ENCODE measurements around the gene TCERG1L.
"Not testable (repeated sequence)": the region's sequence is repeated elsewhere in the genome, so short reads cannot be mapped to it uniquely, and the experiment has no call there.

Gene TCERG1L

DNA sequence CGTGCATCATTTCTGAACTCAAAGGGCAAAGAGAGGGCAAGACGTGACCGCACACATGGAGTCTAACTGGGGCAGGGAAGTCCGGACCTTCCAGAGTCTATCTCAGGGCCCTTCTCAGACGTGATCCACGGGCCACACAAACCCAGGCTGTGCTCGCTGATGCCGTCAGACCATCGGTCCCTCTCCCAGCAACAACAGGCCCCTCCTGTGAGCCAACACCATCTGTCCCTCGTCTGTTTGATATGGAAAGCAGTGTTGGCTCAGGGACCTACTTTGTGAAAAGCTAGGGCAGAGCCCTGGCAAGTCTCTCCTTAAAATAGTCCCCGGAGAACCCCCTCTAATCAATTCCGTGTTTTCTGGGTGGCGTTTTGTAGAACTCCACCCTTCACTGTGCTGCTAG, 208.8 kb downstream of the TCERG1L start:
- H3K36me3 ChIP-seq (ENCODE audit: control insufficient read depth, insufficient read depth, low read length) = no peaks in the 10 kb centered on the region
- no peaks in the 10 kb centered on the region for H3K4me1 ChIP-seq (ENCODE audit: control insufficient read depth, insufficient read depth, low read length)

GRCh38 chr10:131102147-131102546, 209.4 kb downstream of the TCERG1L start:
- Histone ChIP-seq H3K9me3 (ENCODE audit: control insufficient read depth, insufficient read depth, low read length) (no peaks in the 10 kb centered on the region), H3K36me3 (ENCODE audit: control insufficient read depth, insufficient read depth, low read length) (no peaks in the 10 kb centered on the region), H3K27ac (ENCODE audit: low read depth, low read length) (no peak overlapping the region), H3K9ac (ENCODE audit: low read depth, low read length) (no peak overlapping the region), H3K27me3 (ENCODE audit: control insufficient read depth, insufficient read depth, low read length) (no peaks in the 10 kb centered on the region), H3K4me3 (ENCODE audit: low read depth, low read length) (no peak overlapping the region), H3K4me1 (ENCODE audit: control insufficient read depth, insufficient read depth, low read length) (no peaks in the 10 kb centered on the region)

More for the DNA sequence above, 208.8 kb downstream of the TCERG1L start:
- no peak overlapping the region for H3K9ac ChIP-seq (ENCODE audit: low read depth, low read length)
- no peak overlapping the region for H3K4me3 ChIP-seq (ENCODE audit: low read depth, low read length)
- no peaks in the 10 kb centered on the region for H3K9me3 ChIP-seq (ENCODE audit: control insufficient read depth, insufficient read depth, low read length)
- no peaks in the 10 kb centered on the region for H3K27me3 ChIP-seq (ENCODE audit: control insufficient read depth, insufficient read depth, low read length)
- no peak overlapping the region for H3K27ac ChIP-seq (ENCODE audit: low read depth, low read length)

DNA sequence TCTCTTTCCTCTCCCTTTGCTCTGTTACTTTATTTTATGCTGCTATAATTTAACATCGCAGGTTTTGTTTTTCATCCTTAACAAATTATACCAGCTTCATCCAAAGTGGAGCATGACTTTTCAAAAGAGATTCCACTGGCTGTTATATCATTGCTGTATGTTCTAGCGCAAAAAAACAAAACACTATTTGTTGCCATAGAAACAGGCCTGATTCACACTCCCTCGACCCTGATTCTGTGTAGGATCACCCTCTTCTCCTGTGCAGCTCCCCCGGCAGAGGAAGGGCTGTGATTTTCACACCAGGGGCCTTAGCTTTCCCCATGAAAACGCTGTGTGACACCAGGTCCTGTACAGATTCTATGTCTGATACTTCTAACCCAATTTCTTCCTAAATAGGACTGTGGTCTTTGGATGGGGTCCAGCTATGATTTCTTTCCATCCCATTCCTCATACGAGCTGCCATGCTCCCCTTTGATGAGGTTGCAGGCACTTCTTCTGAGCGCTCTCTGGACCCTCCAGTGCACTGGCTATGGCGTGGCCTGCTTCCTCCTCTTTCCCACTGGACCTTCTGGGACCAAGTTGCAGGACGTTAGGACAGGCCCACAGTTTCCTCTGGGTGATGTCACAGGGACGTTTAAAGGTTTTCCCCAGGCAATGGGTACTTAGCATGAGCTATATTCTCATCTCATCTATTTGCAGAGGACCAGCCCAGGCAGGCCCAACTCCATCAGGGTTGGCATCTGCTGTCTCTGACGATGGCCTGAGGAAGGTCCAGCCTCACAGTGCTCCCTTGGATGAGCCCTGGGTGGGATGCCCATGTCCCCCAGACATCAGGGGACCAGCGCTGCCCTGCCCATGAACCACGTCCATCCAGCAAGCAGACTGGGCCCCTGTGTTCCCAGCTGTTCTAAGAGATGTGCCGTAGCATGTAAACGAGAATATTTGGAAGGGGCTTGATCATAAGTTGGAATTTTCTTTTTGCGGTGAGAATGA, 210.8 kb downstream of the TCERG1L start:
- not testable (repeated sequence) for H3K4me3 ChIP-seq (ENCODE audit: low read depth, low read length); H3K36me3 ChIP-seq (ENCODE audit: control insufficient read depth, insufficient read depth, low read length)

GRCh38 chr10:131099028-131099726, 212.3 kb downstream of the TCERG1L start:
- no peak overlapping the region for H3K4me3 ChIP-seq (ENCODE audit: low read depth, low read length)
- H3K36me3 ChIP-seq (ENCODE audit: control insufficient read depth, insufficient read depth, low read length) = no peaks in the 10 kb centered on the region
- 0 out of 2 replicates have a peak, but pooled peaks cover 6% of the 10 kb centered on the region for H3K4me1 ChIP-seq (ENCODE audit: control insufficient read depth, insufficient read depth, low read length)
- H3K27ac ChIP-seq (ENCODE audit: low read depth, low read length) = no peak overlapping the region
- no peaks in the 10 kb centered on the region for H3K27me3 ChIP-seq (ENCODE audit: control insufficient read depth, insufficient read depth, low read length)
- H3K9ac ChIP-seq (ENCODE audit: low read depth, low read length) = no peak overlapping the region
- H3K9me3 ChIP-seq (ENCODE audit: control insufficient read depth, insufficient read depth, low read length) = no peaks in the 10 kb centered on the region

More for the DNA sequence above, 210.8 kb downstream of the TCERG1L start:
- not testable (repeated sequence) for H3K27ac ChIP-seq (ENCODE audit: low read depth, low read length); H3K4me1 ChIP-seq (ENCODE audit: control insufficient read depth, insufficient read depth, low read length); H3K9ac ChIP-seq (ENCODE audit: low read depth, low read length); H3K9me3 ChIP-seq (ENCODE audit: control insufficient read depth, insufficient read depth, low read length); H3K27me3 ChIP-seq (ENCODE audit: control insufficient read depth, insufficient read depth, low read length)

DNA sequence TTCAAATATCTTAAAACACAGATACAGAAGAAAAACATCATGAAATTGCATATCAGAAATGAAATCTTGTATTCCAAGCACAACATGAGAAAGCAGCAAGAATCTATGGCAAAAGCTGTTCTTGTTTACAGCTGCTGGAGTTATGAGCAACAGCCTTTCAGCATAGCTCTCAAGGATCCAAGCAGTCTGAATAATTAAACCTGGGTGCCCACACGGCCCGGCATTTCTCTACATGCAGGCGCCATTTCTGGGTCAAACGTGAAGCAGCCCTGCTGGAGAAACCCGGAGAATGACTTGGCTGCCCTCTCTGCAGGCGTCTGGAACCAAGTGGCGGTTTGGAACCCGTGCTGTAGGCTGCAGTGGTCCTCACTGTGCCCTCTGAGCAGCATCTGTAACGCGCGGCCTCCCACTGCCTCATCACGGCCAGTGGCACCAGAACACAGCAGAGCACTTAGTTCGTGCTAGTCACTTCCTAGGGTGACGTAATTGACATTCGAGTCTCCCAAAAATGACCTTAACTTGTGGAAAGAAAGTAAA, 213.0 kb downstream of the TCERG1L start:
- H3K9me3 ChIP-seq (ENCODE audit: control insufficient read depth, insufficient read depth, low read length) = no peaks in the 10 kb centered on the region
- no peak overlapping the region for H3K4me3 ChIP-seq (ENCODE audit: low read depth, low read length)
- no peaks in the 10 kb centered on the region for H3K27me3 ChIP-seq (ENCODE audit: control insufficient read depth, insufficient read depth, low read length)
- H3K27ac ChIP-seq (ENCODE audit: low read depth, low read length) = no peak overlapping the region
- H3K4me1 ChIP-seq (ENCODE audit: control insufficient read depth, insufficient read depth, low read length) = 0 out of 2 replicates have a peak, but pooled peaks cover 9% of the 10 kb centered on the region
- H3K9ac ChIP-seq (ENCODE audit: low read depth, low read length) = no peak overlapping the region
- H3K36me3 ChIP-seq (ENCODE audit: control insufficient read depth, insufficient read depth, low read length) = no peaks in the 10 kb centered on the region

GRCh38 chr10:131096031-131096430, 215.5 kb downstream of the TCERG1L start:
- Histone ChIP-seq H3K36me3 (ENCODE audit: control insufficient read depth, insufficient read depth, low read length) (no peaks in the 10 kb centered on the region), H3K27me3 (ENCODE audit: control insufficient read depth, insufficient read depth, low read length) (no peaks in the 10 kb centered on the region), H3K4me3 (ENCODE audit: low read depth, low read length) (no peak overlapping the region), H3K4me1 (ENCODE audit: control insufficient read depth, insufficient read depth, low read length) (peaks cover 13% of the 10 kb centered on the region; the same call in 1 of the 2 replicates), H3K27ac (ENCODE audit: low read depth, low read length) (no peak overlapping the region), H3K9me3 (ENCODE audit: control insufficient read depth, insufficient read depth, low read length) (no peaks in the 10 kb centered on the region), H3K9ac (ENCODE audit: low read depth, low read length) (no peak overlapping the region)

DNA sequence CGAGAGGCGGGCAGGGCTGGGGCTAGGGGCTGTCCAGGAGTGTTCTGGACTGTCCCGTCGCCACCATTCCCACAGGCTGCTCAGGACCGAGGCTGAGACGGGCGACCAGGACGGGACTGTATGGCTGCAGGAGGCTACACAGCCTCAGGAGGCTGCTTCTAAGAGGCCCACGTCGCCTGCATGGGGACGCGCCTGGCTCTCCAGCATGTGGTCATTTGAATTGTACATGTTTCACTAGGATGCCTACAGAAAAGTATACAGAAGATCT, 216.3 kb downstream of the TCERG1L start:
- no peak overlapping the region for H3K9ac ChIP-seq (ENCODE audit: low read depth, low read length)
- H3K9me3 ChIP-seq (ENCODE audit: control insufficient read depth, insufficient read depth, low read length) = no peaks in the 10 kb centered on the region
- H3K36me3 ChIP-seq (ENCODE audit: control insufficient read depth, insufficient read depth, low read length) = no peaks in the 10 kb centered on the region
- no peaks in the 10 kb centered on the region for H3K27me3 ChIP-seq (ENCODE audit: control insufficient read depth, insufficient read depth, low read length)
- H3K27ac ChIP-seq (ENCODE audit: low read depth, low read length) = no peak overlapping the region
- H3K4me1 ChIP-seq (ENCODE audit: control insufficient read depth, insufficient read depth, low read length) = peaks cover 15% of the 10 kb centered on the region; the same call in 1 of the 2 replicates
- H3K4me3 ChIP-seq (ENCODE audit: low read depth, low read length) = no peak overlapping the region

DNA sequence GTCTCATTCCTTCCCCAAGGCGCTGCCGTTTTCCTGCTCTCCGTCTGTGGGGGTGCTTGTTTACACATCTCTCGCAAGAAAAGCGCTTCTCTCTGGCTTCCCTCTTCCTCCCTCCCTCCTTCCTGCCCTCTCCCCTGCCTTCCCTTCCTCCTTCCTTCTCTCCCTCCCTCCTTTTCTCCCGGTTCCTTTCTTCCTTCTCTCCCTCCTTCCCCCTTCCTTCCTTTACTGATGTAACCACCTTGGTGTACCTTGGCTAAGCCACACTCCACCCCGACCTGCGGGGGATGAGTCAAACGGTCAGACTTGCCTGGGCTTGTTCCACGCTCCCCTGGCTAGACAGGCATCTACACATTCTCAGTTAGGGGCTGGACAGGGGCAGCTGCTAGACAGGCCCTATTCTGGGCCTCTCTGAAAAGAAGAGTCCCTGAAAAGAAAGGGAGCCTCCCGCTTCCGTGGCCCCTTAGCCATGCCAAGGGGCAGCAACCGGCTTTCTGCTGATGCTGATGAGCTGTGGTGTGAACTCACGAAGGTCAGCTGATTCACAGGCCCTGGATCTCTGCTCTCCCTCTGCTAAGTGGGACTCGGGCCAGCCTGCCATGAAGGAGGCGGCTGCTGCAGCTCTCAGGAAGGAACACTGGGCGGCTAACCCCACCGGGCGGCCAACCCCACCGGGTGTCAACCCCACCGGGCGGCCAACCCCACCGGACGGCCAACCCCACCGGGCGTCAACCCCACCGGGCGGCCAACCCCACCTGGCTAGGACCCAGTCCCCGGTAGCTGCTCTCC, 216.8 kb downstream of the TCERG1L start:
- Histone ChIP-seq H3K27ac (ENCODE audit: low read depth, low read length) (peak overlapping the region; percentile 32), H3K27me3 (ENCODE audit: control insufficient read depth, insufficient read depth, low read length) (no peaks in the 10 kb centered on the region), H3K9ac (ENCODE audit: low read depth, low read length) (no peak overlapping the region), H3K36me3 (ENCODE audit: control insufficient read depth, insufficient read depth, low read length) (no peaks in the 10 kb centered on the region), H3K4me3 (ENCODE audit: low read depth, low read length) (no peak overlapping the region), H3K9me3 (ENCODE audit: control insufficient read depth, insufficient read depth, low read length) (no peaks in the 10 kb centered on the region), H3K4me1 (ENCODE audit: control insufficient read depth, insufficient read depth, low read length) (peaks cover 15% of the 10 kb centered on the region; the same call in 1 of the 2 replicates)

DNA sequence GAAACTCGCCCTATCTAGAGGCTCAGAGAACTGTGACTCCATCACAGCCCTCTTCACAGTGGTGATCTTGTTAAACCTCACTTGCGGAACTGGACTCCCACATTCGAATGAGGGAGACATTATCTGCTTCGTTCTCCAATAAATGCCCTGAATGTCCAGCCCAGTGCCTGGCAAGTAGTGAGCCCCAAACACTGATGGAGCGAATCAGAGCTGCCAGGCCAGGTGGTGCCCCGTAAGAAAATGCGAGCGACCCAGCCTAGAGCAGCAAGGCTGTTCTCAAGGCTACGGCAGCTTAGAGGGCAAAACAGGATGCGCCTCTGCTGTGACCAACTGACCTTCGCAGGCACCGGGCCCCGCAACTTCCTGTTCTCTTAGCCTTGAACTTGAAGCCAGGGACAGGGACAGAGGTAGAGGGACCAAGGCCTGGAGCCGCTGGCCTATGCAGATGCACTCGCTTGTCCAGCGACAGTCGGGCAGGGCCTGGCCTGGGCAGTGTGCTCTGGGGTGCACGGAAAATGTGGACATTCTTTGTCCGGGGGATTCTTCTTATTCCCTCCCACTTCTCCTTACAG, 217.6 kb downstream of the TCERG1L start:
- Histone ChIP-seq H3K4me3 (ENCODE audit: low read depth, low read length) (no peak overlapping the region), H3K4me1 (ENCODE audit: control insufficient read depth, insufficient read depth, low read length) (peaks cover 15% of the 10 kb centered on the region; the same call in 1 of the 2 replicates), H3K36me3 (ENCODE audit: control insufficient read depth, insufficient read depth, low read length) (no peaks in the 10 kb centered on the region), H3K9ac (ENCODE audit: low read depth, low read length) (no peak overlapping the region), H3K27ac (ENCODE audit: low read depth, low read length) (no peak overlapping the region), H3K9me3 (ENCODE audit: control insufficient read depth, insufficient read depth, low read length) (no peaks in the 10 kb centered on the region), H3K27me3 (ENCODE audit: control insufficient read depth, insufficient read depth, low read length) (no peaks in the 10 kb centered on the region)

GRCh38 chr10:131093346-131093745, 218.2 kb downstream of the TCERG1L start:
- Histone ChIP-seq H3K4me1 (ENCODE audit: control insufficient read depth, insufficient read depth, low read length) (peaks cover 15% of the 10 kb centered on the region; the same call in 1 of the 2 replicates), H3K27me3 (ENCODE audit: control insufficient read depth, insufficient read depth, low read length) (no peaks in the 10 kb centered on the region), H3K9ac (ENCODE audit: low read depth, low read length) (no peak overlapping the region), H3K36me3 (ENCODE audit: control insufficient read depth, insufficient read depth, low read length) (no peaks in the 10 kb centered on the region), H3K9me3 (ENCODE audit: control insufficient read depth, insufficient read depth, low read length) (no peaks in the 10 kb centered on the region), H3K27ac (ENCODE audit: low read depth, low read length) (no peak overlapping the region), H3K4me3 (ENCODE audit: low read depth, low read length) (no peak overlapping the region)
